Fibroblast of mammary gland (primary cell): ENCODE results near the gene ACKR1.

Experiments used
- DNase-seq: peaks from one replicate; pipeline ENCODE4 v3.0.0-alpha.2; 2010; ENCODE audit warnings: low read depth
- H3K4me3 ChIP-seq: 2 replicates; pipeline ENCODE4 v1.5.1; 2011; ENCODE audit warnings: low read depth, mild to moderate bottlenecking, low read length, moderate library complexity; ENCODE audit not compliant: control insufficient read depth
- TF ChIP-seq, protein P1 (sequence below): conservative IDR thresholded peaks from 2 replicates; pipeline ENCODE4 v1.5.1; 2011; ENCODE audit warnings: low read depth, low read length, inconsistent platforms; ENCODE audit not compliant: control insufficient read depth, insufficient read depth

Gene ACKR1, protein sequence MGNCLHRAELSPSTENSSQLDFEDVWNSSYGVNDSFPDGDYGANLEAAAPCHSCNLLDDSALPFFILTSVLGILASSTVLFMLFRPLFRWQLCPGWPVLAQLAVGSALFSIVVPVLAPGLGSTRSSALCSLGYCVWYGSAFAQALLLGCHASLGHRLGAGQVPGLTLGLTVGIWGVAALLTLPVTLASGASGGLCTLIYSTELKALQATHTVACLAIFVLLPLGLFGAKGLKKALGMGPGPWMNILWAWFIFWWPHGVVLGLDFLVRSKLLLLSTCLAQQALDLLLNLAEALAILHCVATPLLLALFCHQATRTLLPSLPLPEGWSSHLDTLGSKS

GRCh38 chr1:159204161-159205141, at the start of gene ACKR1:
TSS of gene ACKR1 (plus strand) at chr1:159204875. CDS start at chr1:159204960, 85 bp downstream.
- TF ChIP-seq, protein P1, sequence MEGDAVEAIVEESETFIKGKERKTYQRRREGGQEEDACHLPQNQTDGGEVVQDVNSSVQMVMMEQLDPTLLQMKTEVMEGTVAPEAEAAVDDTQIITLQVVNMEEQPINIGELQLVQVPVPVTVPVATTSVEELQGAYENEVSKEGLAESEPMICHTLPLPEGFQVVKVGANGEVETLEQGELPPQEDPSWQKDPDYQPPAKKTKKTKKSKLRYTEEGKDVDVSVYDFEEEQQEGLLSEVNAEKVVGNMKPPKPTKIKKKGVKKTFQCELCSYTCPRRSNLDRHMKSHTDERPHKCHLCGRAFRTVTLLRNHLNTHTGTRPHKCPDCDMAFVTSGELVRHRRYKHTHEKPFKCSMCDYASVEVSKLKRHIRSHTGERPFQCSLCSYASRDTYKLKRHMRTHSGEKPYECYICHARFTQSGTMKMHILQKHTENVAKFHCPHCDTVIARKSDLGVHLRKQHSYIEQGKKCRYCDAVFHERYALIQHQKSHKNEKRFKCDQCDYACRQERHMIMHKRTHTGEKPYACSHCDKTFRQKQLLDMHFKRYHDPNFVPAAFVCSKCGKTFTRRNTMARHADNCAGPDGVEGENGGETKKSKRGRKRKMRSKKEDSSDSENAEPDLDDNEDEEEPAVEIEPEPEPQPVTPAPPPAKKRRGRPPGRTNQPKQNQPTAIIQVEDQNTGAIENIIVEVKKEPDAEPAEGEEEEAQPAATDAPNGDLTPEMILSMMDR: no peak
- H3K4me3 ChIP-seq: no peak within 1 kb of the TSS
- no peak for DNase-seq

DNA sequence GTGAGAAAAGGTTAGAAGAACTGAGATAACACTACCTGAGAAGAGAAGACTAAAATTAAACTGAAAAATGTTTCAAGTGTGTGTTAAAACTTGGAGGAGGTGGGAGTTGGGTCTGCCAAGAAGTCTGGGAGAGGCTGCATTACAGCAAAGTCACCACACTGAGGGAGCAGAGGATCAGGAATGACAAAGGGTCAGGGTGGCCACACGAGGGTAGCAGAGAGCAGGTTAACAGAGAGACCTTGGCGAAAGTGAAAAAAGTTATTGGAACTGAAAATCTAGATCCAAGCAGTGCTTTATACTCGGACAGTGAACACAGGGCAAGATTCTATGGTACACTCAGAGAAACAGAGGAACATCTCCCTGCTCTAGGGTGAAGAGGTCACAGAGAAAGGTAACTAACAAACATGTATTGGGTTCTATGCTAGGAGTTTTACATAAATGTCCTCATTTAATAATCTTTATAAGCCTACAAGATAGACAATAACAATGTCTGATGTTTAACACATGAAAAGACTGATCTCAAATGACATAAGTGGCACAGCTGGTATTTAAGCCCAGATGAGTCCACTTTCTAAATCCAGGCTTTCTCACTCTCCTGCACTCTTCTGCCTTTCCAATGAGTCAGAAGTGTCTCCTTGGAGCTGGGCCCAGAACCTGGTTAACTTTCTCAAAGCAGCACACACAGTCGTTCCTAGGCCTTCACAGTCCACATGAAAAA, 43.5 kb upstream of the ACKR1 start:
- TF ChIP-seq, protein P1: peak; percentile 100
- peak overlapping the region; percentile 32 for H3K4me3 ChIP-seq
- DNase-seq: peak; percentile 93

GRCh38 chr1:159161719-159162026, 43.0 kb upstream of the ACKR1 start:
- DNase-seq: no peak
- TF ChIP-seq, protein P1: no peak
- no peak overlapping the region for H3K4me3 ChIP-seq

GRCh38 chr1:159162516-159163265, 42.0 kb upstream of the ACKR1 start:
- DNase-seq: no peak
- TF ChIP-seq, protein P1: no peak
- no peak overlapping the region for H3K4me3 ChIP-seq

- no peak for DNase-seq
- no peak overlapping the region for H3K4me3 ChIP-seq
- TF ChIP-seq, protein P1: no peak
Measured at GRCh38 chr1:159163614-159164228, 41.0 kb upstream of the ACKR1 start.
